Skin epidermis (tissue), 12 donors: ENCODE results near the gene FSCN2.

Source experiments
- H3K27ac ChIP-seq, 21 experiments: fragments of 200-600 bp; sonication (generic) in 11 of 21; one replicate each; pipeline ENCODE4 v1.5.0; 2020; ENCODE audit warnings: mild to moderate bottlenecking in 3 of 21, inconsistent platforms in 2 of 21, moderate library complexity in 2 of 21
- H3K4me3 ChIP-seq, 7 experiments: fragments of 200-600 bp; sonication (generic) in 2 of 7; one replicate each; pipeline ENCODE4 v1.5.0; 2020; ENCODE audit warnings: inconsistent platforms in 2 of 7, mild to moderate bottlenecking in 2 of 7, moderate library complexity in 1 of 7

FSCN2 gene

DNA sequence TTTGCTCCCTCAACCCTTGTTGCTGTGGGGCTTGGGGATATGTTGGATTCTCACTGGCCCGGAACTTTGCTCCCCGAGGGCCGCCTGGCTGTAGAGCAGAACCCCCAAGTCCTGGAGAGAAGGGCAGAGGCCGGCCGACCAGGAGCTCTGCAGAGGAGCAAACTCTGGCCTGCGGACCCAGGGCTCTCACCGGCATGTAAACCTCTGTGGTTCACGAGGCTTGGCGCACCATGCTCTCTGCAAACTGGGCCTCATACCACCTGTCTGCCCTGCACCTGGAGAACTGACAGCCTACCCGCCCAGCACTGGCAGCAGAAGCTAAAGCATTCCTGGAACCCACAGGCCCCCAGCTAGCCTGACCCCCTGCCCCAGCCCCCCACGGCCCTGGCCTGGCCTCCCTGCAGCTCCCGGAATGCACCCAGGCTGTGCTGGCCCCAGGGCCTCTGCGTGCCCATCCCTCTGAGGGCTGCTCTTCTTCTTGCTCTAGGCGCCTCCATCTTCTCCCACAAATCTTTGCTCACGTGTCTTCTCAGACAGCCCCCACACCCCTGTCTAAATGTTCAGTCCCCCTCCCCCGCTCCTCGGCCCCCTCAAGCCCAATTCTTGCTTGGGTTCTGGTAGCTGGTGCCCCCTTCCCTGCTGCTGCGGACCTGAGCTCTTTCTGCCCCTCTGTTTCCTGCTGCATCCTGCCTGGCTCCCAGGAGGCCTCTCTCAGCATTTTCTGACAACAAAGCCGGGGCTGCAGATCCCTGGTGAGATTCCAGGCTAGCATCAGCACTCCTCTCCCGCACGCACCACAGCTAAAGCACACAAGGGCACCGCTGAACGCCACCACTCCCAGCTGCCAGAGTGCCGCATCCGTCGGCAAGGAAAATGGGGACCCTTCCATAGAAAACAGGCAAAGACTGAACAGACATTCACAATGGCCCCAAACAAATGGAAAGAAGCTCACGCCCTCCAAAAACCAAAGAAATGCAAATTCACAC, 38.9 kb upstream of the FSCN2 start:
- Histone ChIP-seq H3K4me3 (no peak overlapping the region), H3K27ac (peak overlapping the region in 3 of 21 experiments; percentile 25 to 93 (median 90))

DNA sequence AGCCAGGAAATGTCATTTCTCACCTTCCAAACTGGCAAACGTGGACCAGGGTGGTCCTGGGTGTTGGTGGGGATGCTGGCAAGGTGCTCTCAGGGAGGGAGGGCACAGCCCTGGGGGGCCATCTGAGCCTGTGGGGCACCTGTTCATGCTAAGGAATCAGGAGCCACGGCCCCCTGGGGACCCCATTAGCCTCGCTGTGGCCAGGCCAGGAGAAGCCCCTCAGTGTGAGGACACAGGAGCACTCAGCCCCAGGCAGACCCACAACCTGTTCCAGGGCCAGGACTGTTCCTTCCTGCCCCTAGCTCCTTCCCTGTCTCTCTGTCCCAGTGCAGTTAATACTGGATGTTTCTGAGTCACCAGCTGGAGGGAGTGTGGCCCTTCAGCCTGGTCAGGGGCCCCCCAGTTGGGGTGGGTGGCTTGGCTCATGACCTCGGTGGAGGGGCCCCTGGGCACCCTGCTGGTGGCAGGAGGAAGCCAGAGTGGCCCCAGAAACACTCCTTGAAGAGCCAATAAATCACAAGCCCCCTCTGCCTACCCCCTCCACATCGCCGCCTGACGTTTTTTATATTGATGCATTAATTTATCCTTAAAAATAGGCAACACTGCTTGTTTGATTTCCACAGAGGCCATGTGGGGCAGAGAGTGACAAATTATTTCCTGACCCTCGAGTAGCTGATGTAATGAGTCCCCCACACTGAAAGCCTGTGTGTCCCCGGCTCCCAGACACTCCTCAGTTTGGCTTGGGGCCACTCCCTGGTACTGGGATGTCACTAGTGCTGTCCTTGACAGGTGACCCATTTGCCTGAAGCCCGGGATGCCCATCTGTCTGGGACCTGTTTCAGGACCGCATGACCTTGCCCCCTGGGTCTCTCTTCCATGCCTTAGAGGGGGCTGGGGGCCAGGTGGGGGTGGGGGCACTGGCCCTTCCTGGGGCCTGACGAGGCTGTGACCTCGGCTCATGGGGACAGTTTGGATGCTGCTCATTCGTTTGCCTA, 37.9 kb upstream of the FSCN2 start:
- Histone ChIP-seq H3K4me3 (no peak overlapping the region), H3K27ac (no peak overlapping the region)

DNA sequence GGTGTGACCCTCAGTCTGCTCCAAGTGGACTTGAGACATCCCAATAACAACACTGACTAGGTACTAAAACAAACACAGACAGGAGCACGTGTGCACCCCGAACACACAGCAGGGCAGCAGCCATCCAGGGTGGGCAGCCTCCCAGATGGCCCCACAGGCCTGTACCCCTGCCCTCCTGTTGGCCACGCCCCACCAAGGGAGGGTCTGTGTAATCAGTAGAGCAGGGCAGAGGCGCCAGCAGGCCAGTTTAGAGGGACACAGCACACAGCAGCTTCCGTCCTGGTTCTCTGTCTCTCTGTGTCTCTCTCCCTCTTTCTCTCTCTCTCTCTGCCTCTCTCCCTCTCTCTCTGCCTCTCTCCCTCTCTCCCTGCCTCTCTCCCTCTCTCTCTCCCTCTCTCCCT, 37.0 kb upstream of the FSCN2 start:
- no peak overlapping the region for H3K27ac ChIP-seq
- H3K4me3 ChIP-seq = no peak overlapping the region

DNA sequence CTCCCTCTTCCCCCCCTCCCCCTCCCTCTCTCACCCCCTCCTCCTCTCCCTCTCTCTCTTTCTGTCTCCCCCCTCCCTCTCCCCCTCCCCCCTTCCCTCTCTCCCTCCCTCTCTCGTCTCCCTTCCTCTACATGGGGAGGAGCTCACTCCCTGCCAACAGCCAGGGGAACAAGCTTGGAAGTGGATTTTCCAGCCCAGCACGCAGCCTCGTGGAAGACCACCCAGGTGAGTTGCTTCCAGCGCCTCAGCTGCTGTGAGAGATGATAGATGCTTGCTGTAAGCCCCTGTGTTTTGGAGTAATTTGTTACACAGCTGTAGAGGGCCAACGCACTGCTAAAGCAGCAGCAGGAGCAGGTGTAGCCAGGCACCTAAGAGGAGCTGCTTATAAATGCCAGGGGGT, 36.4 kb upstream of the FSCN2 start:
- no peak overlapping the region for H3K4me3 ChIP-seq

DNA sequence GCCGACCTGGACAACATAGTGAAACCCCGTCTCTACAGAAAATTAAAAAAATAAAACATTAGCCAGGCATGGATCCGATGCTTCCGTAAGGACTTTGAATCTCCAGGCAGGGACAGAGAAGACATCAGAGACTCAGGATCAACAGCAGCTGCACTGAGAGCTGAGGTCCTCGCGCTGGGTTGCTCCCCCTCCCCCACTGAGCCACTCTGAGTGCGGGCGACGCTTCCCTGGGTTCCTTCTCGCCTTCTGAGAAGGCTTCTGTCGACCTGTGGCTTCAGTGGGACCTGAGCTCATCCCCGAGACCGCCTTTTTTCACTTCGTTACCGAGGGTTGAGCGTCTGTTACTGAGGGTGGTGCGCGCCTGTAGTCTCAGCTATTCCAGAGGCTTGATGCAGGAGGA, 36.0 kb upstream of the FSCN2 start:
- H3K27ac ChIP-seq = no peak overlapping the region

More for the DNA sequence above, 36.4 kb upstream of the FSCN2 start:
- H3K27ac ChIP-seq = no peak overlapping the region

DNA sequence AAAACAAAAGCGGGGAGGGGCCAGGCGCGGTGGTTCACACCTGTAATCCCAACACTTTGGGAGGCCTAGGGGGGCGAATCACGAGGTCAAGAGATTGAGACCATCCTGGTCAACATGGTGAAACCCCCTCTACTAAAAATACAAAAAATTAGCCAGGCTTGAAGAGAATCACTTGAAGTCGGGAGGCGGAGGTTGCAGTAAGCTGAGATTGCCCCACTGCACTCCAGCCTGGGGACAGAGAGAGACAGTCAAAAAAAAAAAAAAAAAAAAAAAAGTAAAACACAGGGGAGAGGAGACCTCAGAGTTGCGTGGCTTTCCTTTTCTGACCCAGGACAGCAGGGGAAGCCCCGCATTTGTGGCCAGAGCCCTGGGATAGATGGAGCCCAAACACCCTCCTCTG, 35.5 kb upstream of the FSCN2 start:
- no peak overlapping the region for H3K27ac ChIP-seq
- no peak overlapping the region for H3K4me3 ChIP-seq

More for the DNA sequence above, 36.0 kb upstream of the FSCN2 start:
- H3K4me3 ChIP-seq = no peak overlapping the region

DNA sequence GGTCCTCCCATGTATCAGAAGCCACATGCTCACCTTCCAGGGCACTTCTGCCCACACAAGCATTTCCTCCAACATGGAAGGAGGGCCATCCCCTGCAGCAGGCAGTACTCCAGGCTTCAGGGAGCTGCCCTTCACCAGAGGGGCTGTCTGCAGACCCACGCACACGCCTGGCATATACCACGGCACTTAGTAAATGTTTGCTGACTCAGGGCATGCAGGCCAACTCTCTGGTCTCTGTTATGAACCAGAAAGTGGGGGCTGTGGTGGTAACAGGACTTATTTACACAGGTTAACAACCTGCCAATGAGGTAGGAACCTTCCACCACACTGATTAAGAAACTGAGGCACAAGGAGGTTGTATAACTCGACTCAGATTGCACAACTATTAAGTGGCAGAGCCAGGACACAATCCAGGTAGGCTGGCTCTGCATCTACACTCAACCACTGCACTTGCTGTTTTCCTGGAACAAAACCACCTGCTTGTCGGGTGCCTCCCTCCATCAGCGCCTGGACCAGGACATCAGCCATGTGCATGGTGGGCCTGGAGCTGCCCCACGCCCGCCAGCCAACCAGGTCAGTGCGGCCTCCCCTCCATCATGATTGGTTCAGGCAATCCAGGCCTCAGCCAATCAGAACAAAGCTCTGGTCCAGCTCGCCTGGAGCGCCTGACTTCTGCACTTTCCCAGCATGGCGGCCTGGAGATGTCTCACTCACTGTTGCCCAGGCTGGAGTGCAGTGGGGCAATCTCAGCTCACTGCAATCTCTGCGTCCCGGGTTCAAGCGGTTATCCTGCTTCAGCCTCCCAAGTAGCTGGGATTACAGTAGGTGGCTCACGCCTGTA, 34.8 kb upstream of the FSCN2 start:
- Histone ChIP-seq H3K4me3 (no peak overlapping the region), H3K27ac (no peak overlapping the region)

DNA sequence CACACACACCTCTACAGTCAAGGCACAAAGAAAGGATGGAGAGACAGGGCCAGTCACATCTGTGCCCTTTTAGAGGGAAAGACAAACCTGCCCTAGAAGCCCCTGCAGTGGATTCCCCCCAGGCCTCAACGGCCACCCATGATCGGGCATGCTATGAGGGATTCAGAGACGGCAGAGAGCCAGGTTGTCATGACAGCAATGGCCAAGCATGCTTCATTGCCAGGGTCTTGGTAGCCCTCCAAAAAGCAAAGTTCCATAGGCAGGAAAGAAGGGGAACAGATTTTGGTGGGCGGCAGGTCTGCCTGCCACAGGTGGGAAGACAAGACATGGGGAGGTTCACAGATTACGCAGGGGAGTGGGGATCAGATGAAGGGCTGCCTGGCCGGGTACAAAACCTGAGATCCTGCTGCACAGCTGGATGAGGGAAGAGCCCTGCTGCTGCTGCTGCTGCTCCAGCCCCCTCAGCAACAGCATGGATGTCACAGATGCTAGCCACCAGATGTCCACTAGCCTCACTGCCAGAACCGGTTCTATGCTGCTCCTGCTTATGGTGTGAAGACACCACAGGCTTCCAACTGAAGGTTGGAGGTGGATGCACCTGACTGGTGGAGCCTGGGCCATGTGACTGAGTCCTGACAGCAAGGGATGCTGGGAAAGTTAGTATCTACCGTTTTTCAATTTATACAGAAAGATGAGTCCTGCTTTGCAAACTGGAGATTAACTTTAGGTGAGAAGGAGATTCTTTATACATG, 33.4 kb upstream of the FSCN2 start:
- H3K4me3 ChIP-seq = no peak overlapping the region
- H3K27ac ChIP-seq = no peak overlapping the region

DNA sequence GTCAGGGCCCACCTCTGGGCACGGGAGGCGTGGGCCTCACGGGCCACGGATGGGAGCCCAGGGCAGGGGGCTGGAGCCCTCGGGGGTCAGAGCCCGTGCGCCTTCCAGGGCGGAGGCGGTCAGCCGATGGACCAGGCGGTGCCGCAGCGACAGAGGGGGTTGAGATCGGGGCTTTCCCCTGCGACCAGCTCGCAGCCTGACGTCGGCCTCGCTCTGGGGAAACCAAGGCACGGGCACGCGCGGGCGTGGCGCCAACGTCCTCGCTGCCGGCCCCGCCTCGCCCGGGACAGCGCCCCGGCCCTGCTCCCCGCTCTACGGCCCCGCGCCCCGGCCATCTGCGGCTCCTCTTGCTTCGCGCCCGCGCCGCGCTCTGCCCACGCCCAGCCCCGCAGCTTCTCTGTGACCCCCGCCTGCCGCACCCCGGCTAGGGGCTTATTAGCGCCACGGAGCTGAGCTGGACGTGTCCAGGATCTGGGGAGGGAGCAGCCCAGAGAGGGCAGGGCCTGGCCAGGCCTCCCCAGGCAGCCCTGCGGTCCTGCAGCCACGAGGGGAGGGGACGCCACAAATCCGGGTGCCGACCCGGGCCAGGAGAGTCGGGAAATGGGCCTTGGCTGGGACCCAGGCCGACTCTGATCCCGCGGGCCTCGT, 29.1 kb upstream of the FSCN2 start:
- Histone ChIP-seq H3K4me3 (no peak overlapping the region), H3K27ac (no peak overlapping the region)

DNA sequence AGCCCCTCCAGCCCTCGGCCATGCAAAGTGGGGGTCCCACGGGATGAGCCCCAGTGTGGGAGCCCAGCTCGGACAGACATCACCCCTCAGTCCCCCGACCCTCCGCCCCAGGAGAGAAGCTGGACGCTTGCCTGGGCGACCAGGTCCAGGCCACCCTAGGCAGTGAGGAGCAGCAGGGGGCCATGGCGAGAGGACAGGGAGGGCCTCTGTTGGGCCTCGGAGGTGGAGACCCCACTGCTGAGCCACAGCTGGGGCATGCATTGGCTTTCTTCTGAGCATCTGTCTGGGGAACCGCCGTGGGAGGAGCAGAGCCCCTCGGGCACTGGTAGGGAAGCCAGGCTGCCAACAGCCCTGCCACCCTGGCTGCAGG, 28.6 kb upstream of the FSCN2 start:
- H3K4me3 ChIP-seq = no peak overlapping the region
- no peak overlapping the region for H3K27ac ChIP-seq

DNA sequence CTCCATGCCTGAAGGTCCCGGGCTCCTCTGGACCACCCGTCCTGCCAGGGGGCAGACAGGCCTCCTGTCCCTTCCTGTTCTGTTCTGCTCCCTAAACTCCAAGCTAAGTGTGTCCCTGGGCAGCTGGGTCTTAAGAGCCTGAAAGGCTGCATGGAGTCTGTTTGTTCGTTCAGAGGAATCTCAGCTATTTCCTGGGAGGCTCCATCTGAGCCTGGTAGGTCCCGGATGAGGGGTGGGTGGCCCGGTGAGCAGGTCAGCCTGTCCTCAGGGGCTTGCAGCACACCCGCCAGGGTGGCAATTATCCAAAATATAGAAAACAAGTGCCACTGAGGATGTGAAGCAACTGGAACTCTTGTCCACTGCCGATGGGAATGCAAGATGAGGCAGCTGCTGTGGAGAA, 28.1 kb upstream of the FSCN2 start:
- H3K4me3 ChIP-seq = no peak overlapping the region
- H3K27ac ChIP-seq = no peak overlapping the region

DNA sequence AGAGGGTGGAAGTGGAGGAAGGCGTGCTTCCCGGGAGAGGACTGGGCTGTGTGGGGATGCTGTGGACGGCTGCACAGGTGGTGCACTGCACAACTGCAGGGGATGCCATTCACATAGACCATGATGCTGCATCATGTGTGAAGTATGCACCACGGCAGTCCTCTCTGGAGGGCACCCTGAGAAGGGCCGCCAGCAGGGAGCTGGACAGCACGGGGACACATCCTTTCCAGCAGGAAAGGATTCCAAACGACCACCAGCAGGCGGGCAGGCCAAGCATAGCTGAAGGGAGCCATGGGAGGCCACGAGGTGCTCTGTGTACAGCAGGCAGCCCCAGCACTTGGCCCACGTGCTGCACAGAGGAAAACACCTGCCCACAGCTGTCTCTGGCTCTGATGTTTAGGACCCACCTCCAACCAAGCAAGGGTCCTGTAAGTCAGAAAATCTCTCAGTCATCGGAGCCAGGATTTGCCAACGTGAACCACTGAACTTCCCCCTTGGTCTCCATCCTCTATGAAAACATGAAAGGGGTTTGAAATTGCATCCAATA, 25.6 kb upstream of the FSCN2 start:
- Histone ChIP-seq H3K27ac (no peak overlapping the region), H3K4me3 (no peak overlapping the region)

DNA sequence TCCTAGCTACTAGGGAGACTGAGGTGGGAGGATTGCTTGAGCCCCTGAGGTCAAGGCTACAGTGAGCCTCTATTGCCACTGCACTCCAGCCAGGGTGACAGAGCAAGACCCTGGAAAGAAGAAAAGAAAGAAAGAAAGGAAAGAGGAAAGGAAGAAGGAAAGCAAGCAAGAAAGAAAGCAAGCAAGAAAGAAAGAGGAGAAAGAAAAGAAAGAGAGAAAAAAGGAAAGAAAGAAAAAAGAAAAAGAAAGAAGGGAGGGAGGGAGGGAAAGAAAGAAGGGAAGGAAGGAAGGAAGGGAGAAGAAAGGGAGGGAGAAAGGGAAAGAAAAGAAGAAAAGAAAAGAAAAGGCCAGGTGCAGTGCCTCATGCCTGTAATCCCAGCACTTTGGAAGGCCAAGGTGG, 24.6 kb upstream of the FSCN2 start:
- Histone ChIP-seq H3K27ac (no peak overlapping the region), H3K4me3 (no peak overlapping the region)

DNA sequence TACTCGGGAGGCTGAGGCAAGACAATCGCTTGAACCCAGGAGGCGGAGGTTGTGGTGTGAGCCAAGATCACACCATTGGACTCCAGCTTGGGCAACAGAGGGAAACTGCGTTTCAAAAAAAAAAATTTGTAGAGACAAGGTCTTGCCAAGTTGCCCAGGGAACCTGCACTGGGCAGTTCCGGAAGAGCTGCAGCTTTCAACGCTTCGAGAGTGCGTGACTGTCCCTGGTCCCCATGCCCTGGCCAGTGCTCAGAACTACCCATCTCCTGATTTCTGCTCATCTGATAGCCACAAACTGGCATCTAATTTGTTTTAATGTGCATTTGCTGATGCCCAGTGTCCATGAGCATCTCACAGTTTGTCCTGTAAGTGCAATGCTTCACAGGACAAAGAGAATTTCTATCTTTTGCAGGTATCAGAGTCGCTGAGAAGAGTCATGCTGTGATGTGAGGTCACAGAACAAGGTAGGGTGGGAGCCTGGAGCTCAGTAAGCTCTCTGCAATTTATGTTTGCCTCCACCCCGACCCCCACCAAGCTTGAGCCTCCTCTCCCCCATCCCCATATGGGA, 19.5 kb upstream of the FSCN2 start:
- H3K4me3 ChIP-seq = peak overlapping the region; percentile 68 to 96 (median 86)
- H3K27ac ChIP-seq = peak overlapping the region in 9 of 21 experiments; percentile 10 to 100 (median 97)

DNA sequence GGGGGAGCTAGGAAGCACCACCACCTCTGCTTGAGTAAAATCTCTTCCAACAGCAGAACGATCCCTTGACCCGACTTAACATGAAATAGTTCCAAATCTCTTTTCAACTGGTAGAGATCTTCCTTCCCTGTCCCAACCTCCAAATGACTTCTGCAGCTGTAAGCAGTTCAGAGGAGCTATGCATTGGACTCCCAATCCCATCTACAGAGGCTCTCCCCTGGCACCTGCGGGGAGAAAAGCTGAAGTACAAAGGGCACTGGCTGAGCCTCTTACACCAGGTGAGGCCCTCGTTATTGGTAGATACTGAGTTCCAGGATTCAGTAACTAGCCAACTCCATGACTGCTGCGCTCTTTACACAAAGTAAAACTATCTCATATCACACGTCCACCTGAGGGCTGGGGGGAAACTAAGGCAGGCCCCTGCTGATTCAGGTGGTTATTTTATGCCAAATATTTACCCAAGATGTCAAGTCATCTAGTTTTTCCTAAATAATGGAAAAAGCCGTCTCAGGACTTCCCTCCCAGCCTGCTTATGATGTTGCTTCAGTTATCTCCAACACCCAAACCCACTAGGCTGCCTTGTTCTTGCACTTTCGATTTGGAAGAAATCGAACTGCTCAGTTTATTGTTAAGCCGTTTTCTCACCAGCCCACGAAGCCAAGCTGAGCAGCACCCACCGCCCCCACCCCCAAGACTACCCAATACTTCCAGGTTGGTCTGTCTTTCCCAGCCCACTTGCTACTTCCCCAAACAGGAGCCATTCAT, 18.8 kb upstream of the FSCN2 start:
- Histone ChIP-seq H3K4me3 (peak overlapping the region; percentile 68 to 96 (median 86)), H3K27ac (peak overlapping the region in 16 of 21 experiments; percentile 10 to 100 (median 94))

DNA sequence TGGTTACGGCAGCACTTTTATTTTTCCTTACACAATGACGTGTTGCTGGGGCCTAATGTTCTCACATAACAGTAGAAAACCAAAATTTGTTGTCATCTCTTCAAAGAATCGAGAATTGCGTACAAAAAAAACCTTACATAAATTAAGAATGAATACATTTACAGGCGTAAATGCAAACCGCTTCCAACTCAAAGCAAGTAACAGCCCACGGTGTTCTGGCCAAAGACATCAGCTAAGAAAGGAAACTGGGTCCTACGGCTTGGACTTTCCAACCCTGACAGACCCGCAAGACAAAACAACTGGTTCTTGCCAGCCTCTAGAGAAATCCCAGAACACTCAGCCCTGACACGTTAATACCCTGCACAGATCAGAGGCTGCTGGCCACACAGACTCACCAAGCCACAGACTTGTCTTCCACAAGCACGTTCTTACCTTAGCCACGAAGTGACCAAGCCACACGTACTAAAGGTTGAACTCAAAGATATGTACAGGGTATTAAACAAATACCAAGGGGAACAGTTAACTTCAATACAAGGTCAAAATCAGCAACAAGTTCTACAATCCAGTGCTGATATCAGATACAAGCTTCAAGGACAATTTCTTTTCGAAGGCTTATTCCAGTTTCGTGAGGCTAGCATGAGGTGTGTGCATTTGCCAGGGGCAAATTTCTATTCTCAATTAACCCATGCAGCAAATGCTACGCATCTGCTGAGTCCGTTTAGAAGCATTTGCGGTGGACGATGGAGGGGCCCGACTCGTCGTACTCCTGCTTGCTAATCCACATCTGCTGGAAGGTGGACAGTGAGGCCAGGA, 18.0 kb upstream of the FSCN2 start:
- Histone ChIP-seq H3K27ac (peak overlapping the region in 19 of 21 experiments; percentile 21 to 100 (median 97)), H3K4me3 (peak overlapping the region; percentile 68 to 96 (median 86))
